Measurements from ENCODE around the gene ADAMTS2.

- TF ChIP-seq CTCF (IDR thresholded peaks at IDR 0.05), result no peak
- no peak for TF ChIP-seq POLR2A (IDR thresholded peaks at IDR 0.05)
Observed at GRCh38 chr5:179139936-179140235, 205.4 kb downstream of the ADAMTS2 start.
